Neural cell (in vitro differentiated cells): Measurements from ENCODE around the gene NUP107. TPM values are rescaled to one million over a fixed set of nuclear protein-coding genes. Genes with fewer than 3 reads are reported as not detected.
A peak's percentile ranks its signal among the peaks of the same experiment; 100 is the strongest.
"Not testable (repeated sequence)": the region's sequence is repeated elsewhere in the genome, so short reads cannot be mapped to it uniquely, and the experiment has no call there.

ENCODE experiments used
- H2AFZ ChIP-seq: fragments of 200-600, 300-800 bp; sonication (generic), shearing (Covaris generic); 2 replicates; pipeline ENCODE4 v1.6.0; 2014; ENCODE audit warnings: low read depth, mild to moderate bottlenecking, antibody characterized with exemption, low read length, moderate library complexity
- H3F3A ChIP-seq: fragments of 200-600 bp; shearing (Covaris generic); 2 replicates; pipeline ENCODE4 v1.6.1; 2016; ENCODE audit warnings: mild to moderate bottlenecking, moderate library complexity, mixed read lengths, antibody characterized with exemption, low read length; ENCODE audit not compliant: insufficient read depth, poor library complexity, severe bottlenecking
- H3K27ac ChIP-seq: fragments of 200-600, 300-800 bp; sonication (generic), shearing (Covaris generic); 2 replicates; pipeline ENCODE4 v1.5.1; 2014; ENCODE audit warnings: mild to moderate bottlenecking, low read length, moderate library complexity
- H3K27me3 ChIP-seq: fragments of 300-800, 200-600 bp; sonication (generic), shearing (Covaris generic); 2 replicates; pipeline ENCODE4 v1.6.0; 2014; ENCODE audit warnings: mild to moderate bottlenecking, low read depth, low read length, moderate library complexity; ENCODE audit not compliant: insufficient read depth
- H3K36me3 ChIP-seq: fragments of 300-800, 200-600 bp; sonication (generic), shearing (Covaris generic); 2 replicates; pipeline ENCODE4 v1.5.1; 2014; ENCODE audit warnings: mild to moderate bottlenecking, antibody characterized with exemption, low read length, moderate library complexity; ENCODE audit not compliant: insufficient read depth
- H3K4me2 ChIP-seq: fragments of 300-800, 200-600 bp; sonication (generic), shearing (Covaris generic); 2 replicates; pipeline ENCODE4 v1.6.0; 2014; ENCODE audit warnings: mild to moderate bottlenecking, low read length
- H3K4me3 ChIP-seq: fragments of 300-800, 200-600 bp; sonication (generic), shearing (Covaris generic); 2 replicates; pipeline ENCODE4 v1.5.1; 2014; ENCODE audit warnings: mild to moderate bottlenecking, low read length, moderate library complexity
- H3K79me2 ChIP-seq: fragments of 200-600 bp; shearing (Covaris generic); replicated peaks from 2 replicates; pipeline ENCODE4 v1.6.0; 2014; ENCODE audit warnings: mild to moderate bottlenecking, low read length, moderate library complexity; ENCODE audit not compliant: insufficient read depth
- H3K9ac ChIP-seq: fragments of 300-800, 200-600 bp; sonication (generic), shearing (Covaris generic); 2 replicates; pipeline ENCODE4 v1.6.1; 2016; ENCODE audit warnings: mild to moderate bottlenecking, low read length, mixed read lengths
- H3K9me2 ChIP-seq: fragments of 200-600 bp; shearing (Covaris generic); 2 replicates; pipeline ENCODE4 v1.6.1; 2016; ENCODE audit warnings: mild to moderate bottlenecking, low read length, mixed read lengths; ENCODE audit not compliant: insufficient read depth
- H3K9me3 ChIP-seq: fragments of 200-600, 300-800 bp; sonication (generic), shearing (Covaris generic); 2 replicates; pipeline ENCODE4 v1.6.1; 2016; ENCODE audit warnings: mild to moderate bottlenecking, mixed run types, low read length, moderate library complexity, mixed read lengths
- H4K20me1 ChIP-seq: fragments of 200-600 bp; shearing (Covaris generic); 2 replicates; pipeline ENCODE4 v1.6.1; 2016; ENCODE audit warnings: mild to moderate bottlenecking, mixed run types; ENCODE audit not compliant: insufficient read depth
- CTCF ChIP-seq: fragments of 450-650 bp; IDR thresholded peaks from 2 replicates; pipeline ENCODE4 v1.5.1; 2014; ENCODE audit warnings: antibody characterized with exemption, mild to moderate bottlenecking, moderate library complexity; ENCODE audit not compliant: poor library complexity, severe bottlenecking
- EP300 ChIP-seq: fragments of 450-650 bp; conservative IDR thresholded peaks from 2 replicates; pipeline ENCODE4 v1.6.1; 2014; ENCODE audit warnings: antibody characterized with exemption, mild to moderate bottlenecking, moderate library complexity; ENCODE audit not compliant: poor library complexity, severe bottlenecking
- EZH2 ChIP-seq: fragments of 200-600, 300-800 bp; shearing (Covaris generic), sonication (generic); IDR thresholded peaks from 2 replicates; pipeline ENCODE4 v1.6.1; 2014; ENCODE audit warnings: antibody characterized with exemption, low read length, borderline replicate concordance, mild to moderate bottlenecking; ENCODE audit not compliant: insufficient read depth, poor library complexity, severe bottlenecking
- MXI1 ChIP-seq: fragments of 450-650 bp; conservative IDR thresholded peaks from 2 replicates; pipeline ENCODE4 v1.6.1; 2014; ENCODE audit warnings: antibody characterized with exemption, mild to moderate bottlenecking; ENCODE audit not compliant: poor library complexity, severe bottlenecking
- POLR2AphosphoS5 ChIP-seq: IDR thresholded peaks from 2 replicates; pipeline ENCODE4 v1.6.1; 2012
- RAD21 ChIP-seq: fragments of 450-650 bp; conservative IDR thresholded peaks from 2 replicates; pipeline ENCODE4 v1.6.1; 2014; ENCODE audit warnings: antibody characterized with exemption, mild to moderate bottlenecking, moderate library complexity
- REST ChIP-seq: IDR thresholded peaks from 2 replicates; pipeline ENCODE4 v1.6.1; 2012; ENCODE audit warnings: borderline replicate concordance
- SMC3 ChIP-seq: fragments of 450-650 bp; conservative IDR thresholded peaks from 2 replicates; pipeline ENCODE4 v1.6.1; 2014; ENCODE audit warnings: antibody characterized with exemption, mild to moderate bottlenecking, moderate library complexity; ENCODE audit not compliant: poor library complexity
- TAF1 ChIP-seq: IDR thresholded peaks from 2 replicates; pipeline ENCODE4 v1.6.1; 2012; ENCODE audit warnings: low read depth
- polyA minus RNA-seq: library from RNA; depleted of rRNA, polyadenylated mRNA; stranded (reverse); fragments of >200 nt; gene quantifications from 2 replicates; pipeline ENCODE4 v1.2.3, GENCODE V29; 2014
- polyA plus RNA-seq: library from polyadenylated mRNA; depleted of rRNA; stranded (reverse); fragments of >200 nt; gene quantifications from 2 replicates; pipeline ENCODE4 v1.2.3, GENCODE V29; 2014

NUP107 gene
- 48.4 and 64.1 TPM in 2 replicates for polyA plus RNA-seq
- 70.2 and 78.4 TPM in 2 replicates for polyA minus RNA-seq

- peak within 1 kb of the TSS; percentile 71 for H3K4me2 ChIP-seq
- H4K20me1 ChIP-seq = no peaks in the 10 kb centered on the region
- no peaks in the 10 kb centered on the region for H3F3A ChIP-seq
- no peaks in the 10 kb centered on the region for H3K36me3 ChIP-seq
- TF ChIP-seq EZH2 (no peak), EP300 (peak; percentile 55), POLR2AphosphoS5 (peak; percentile 90), REST (peak; percentile 42), RAD21 (peak; percentile 53), TAF1 (peak; percentile 63), CTCF (peak; percentile 21), MXI1 (peak; percentile 95), SMC3 (peak; percentile 57)
- H3K9ac ChIP-seq = peak within 1 kb of the TSS; percentile 65
- no peaks in the 10 kb centered on the region for H3K9me2 ChIP-seq
- H3K27me3 ChIP-seq = no peaks in the 10 kb centered on the region
- peak within 1 kb of the TSS; percentile 20 for H3K27ac ChIP-seq
- H3K4me3 ChIP-seq = peak within 1 kb of the TSS; percentile 88
- peaks cover 19% of the 10 kb centered on the region for H3K79me2 ChIP-seq
- peak within 1 kb of the TSS; percentile 69 for H2AFZ ChIP-seq
- no peaks in the 10 kb centered on the region for H3K9me3 ChIP-seq
Measured at GRCh38 chr12:68686595-68687521, at the start of gene NUP107. Gene NUP107 (plus strand): TSS chr12:68686978. CDS start chr12:68687066, 88 bp downstream.

- not testable (repeated sequence) for H3K9me2 ChIP-seq, H4K20me1 ChIP-seq, H3K9ac ChIP-seq, H3K4me2 ChIP-seq, H3K36me3 ChIP-seq, H3K27ac ChIP-seq, H2AFZ ChIP-seq, H3F3A ChIP-seq, H3K9me3 ChIP-seq, H3K27me3 ChIP-seq, H3K4me3 ChIP-seq
- peaks cover 35% of the 10 kb centered on the region for H3K79me2 ChIP-seq
Measured at GRCh38 chr12:68637439-68637838, 49.3 kb upstream of the NUP107 start.
